GM20000 (cell line): ENCODE results near the gene CBL.
"Not testable (repeated sequence)": the region's sequence is repeated elsewhere in the genome, so short reads cannot be mapped to it uniquely, and the experiment has no call there.

Source experiments
- DNase-seq: peaks from one replicate; pipeline ENCODE4 v3.0.0; 2012; ENCODE audit warnings: low spot score
- CTCF ChIP-seq: IDR thresholded peaks from 2 replicates; pipeline ENCODE4 v1.5.1; 2012; ENCODE audit warnings: mild to moderate bottlenecking, control low read depth; ENCODE audit errors: extremely low read depth, missing control alignments

CBL gene

GRCh38 chr11:119193626-119194025 lies 12.5 kb upstream of the CBL start:
- no peak for TF ChIP-seq CTCF
- DNase-seq = no peak

- no peak for TF ChIP-seq CTCF
- DNase-seq = no peak
Observed at GRCh38 chr11:119194811-119195440, 11.2 kb upstream of the CBL start.

- DNase-seq = no peak
- TF ChIP-seq CTCF = no peak
Observed at GRCh38 chr11:119195680-119196079, 10.5 kb upstream of the CBL start.

GRCh38 chr11:119196833-119197483 lies 9.2 kb upstream of the CBL start:
- peak; percentile 15 for TF ChIP-seq CTCF
- peak; percentile 87 for DNase-seq

GRCh38 chr11:119198925-119199324 lies 7.2 kb upstream of the CBL start:
- no peak for DNase-seq
- no peak for TF ChIP-seq CTCF

- not testable (repeated sequence) for DNase-seq
Observed at GRCh38 chr11:119201236-119201635, 4.9 kb upstream of the CBL start.

- TF ChIP-seq CTCF = no peak
- no peak for DNase-seq
Observed at GRCh38 chr11:119202554-119202953, 3.6 kb upstream of the CBL start.

- no peak for TF ChIP-seq CTCF
- DNase-seq = no peak
Observed at GRCh38 chr11:119204066-119204465, 2.1 kb upstream of the CBL start.
